Thyroid gland (tissue), 4 donors: Measurements from ENCODE around the gene SIK3.

ENCODE experiments used
- CTCF ChIP-seq, 6 experiments: fragments of 200-600 bp in 3 of 6; fragments of 450-650 bp in 3 of 6; sonication (generic) in 3 of 6; IDR thresholded peaks; one replicate each; pipeline ENCODE4 v1.5.1; 2016 to 2019; ENCODE audit warnings: antibody characterized with exemption in 6 of 6, mild to moderate bottlenecking in 2 of 6, inconsistent platforms in 1 of 6, moderate library complexity in 1 of 6
- POLR2A ChIP-seq, 2 donors: fragments of 450-650 bp; IDR thresholded peaks; one replicate each; pipeline ENCODE4 v1.6.1; 2017; ENCODE audit warnings: antibody characterized with exemption in 2 of 2, mild to moderate bottlenecking in 2 of 2, moderate library complexity in 1 of 2

GRCh38 chr11:116929414-116930090, 168.7 kb downstream of the SIK3 start:
- TF ChIP-seq CTCF (IDR thresholded peaks at IDR 0.05) (no peak), POLR2A (IDR thresholded peaks at IDR 0.05) (no peak)
